LNCAP (cell line): ENCODE data around the gene RABGEF1.
A peak's percentile ranks its signal among the peaks of the same experiment; 100 is the strongest.

Experiments
- TF ChIP-seq, protein P1 (sequence below): fragments of 450-650 bp; IDR thresholded peaks from 2 replicates; pipeline ENCODE4 v1.5.1; 2017; ENCODE audit warnings: mild to moderate bottlenecking

RABGEF1 gene

DNA sequence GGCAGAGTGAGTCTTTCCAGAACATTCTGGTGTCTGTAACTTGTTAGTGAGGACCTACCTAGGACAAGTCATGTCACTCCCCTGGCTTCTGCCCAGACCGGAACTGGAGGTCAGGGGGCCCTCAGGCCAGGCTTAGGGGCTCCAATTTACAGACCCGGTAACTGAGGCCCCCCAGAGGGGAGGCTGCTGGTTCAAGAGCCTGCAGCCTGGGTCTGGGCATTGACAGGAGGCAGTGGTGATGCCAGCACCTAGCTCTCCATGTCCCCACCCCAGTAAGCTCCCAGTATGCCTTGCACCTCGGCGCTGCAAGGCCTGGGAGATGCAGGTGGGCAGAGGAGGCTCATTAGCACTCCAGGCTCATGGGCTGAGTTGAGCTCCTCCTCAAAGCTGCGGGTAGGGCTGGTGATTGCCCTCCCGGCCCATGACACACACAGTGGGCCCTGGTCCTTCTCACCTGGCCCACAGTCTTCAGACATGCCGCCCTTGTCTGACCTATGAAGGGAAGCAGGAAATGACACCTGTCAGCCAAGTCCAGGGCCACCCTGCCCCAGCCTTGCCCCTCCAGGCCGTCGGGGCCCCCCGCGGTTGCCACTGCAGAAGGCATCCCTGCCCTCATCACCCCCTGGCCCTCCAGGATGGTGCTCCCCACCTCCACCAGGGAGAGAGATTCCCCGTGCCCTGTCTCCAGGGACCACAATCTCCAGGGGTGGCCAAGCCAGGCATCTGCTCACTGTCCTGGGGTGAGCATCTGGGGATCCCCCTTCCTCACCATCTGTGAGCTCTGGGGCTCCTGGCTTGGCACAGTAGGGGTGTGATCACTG is 92.2 kb downstream of the RABGEF1 start:
- TF ChIP-seq, protein P1, sequence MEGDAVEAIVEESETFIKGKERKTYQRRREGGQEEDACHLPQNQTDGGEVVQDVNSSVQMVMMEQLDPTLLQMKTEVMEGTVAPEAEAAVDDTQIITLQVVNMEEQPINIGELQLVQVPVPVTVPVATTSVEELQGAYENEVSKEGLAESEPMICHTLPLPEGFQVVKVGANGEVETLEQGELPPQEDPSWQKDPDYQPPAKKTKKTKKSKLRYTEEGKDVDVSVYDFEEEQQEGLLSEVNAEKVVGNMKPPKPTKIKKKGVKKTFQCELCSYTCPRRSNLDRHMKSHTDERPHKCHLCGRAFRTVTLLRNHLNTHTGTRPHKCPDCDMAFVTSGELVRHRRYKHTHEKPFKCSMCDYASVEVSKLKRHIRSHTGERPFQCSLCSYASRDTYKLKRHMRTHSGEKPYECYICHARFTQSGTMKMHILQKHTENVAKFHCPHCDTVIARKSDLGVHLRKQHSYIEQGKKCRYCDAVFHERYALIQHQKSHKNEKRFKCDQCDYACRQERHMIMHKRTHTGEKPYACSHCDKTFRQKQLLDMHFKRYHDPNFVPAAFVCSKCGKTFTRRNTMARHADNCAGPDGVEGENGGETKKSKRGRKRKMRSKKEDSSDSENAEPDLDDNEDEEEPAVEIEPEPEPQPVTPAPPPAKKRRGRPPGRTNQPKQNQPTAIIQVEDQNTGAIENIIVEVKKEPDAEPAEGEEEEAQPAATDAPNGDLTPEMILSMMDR = no peak

DNA sequence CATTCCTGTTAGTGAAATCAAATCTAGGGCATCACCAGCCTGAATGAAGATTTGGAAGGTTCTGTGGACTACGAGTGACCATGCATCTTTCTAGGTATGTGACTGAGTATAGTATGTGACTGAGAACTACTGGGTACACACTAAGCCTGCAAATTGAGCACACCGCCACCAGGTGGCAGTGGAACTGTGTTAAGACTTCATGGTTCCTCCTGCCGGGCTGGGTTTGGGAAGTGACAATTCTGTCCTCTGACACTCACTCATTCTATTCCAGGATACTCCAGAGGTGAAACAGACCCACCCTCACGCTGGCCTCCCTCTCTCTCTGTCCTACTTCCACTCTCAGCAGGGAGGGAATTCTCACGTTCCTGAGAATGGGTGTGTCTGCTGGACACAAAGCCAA is 96.5 kb downstream of the RABGEF1 start:
- TF ChIP-seq, protein P1 = peak; percentile 61

DNA sequence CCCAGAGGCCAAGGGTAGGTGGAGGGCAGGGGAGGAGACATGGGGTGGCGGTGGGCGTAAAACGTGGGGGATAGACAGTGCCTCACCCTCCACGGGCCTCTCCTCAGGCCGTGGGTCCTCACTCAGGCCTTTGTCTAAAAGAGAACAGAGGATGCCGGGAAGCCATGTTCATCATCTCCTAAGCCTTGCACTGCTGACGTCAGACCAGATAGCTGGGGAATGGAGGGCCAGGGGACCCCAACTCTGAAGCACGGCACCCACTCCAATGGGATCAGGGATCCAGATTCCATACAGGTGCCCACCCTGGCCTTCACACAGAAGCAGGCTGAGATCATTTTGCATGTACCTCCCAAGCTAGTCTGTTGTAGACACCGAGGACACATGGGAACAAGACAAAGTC is 97.1 kb downstream of the RABGEF1 start:
- TF ChIP-seq, protein P1 = no peak

DNA sequence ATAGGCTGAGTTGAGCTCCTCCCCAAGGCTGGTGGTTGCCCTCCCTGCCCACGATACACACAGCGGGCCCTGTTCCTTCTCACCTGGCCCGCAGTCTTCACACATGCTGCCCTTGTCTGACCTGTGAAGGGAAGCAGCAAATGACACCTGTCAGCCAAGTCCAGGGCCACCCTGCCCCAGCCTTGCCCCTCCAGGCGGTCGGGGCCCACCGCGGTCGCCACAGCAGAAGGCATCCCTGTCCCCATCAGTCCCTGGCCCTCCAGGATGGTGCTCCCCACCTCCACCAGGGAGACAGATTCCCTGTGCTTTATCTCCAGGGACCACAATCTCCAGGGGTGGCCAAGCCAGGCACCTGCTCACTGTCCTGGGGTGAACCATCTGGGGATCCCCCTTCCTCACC is 99.3 kb downstream of the RABGEF1 start:
- TF ChIP-seq, protein P1 = no peak

DNA sequence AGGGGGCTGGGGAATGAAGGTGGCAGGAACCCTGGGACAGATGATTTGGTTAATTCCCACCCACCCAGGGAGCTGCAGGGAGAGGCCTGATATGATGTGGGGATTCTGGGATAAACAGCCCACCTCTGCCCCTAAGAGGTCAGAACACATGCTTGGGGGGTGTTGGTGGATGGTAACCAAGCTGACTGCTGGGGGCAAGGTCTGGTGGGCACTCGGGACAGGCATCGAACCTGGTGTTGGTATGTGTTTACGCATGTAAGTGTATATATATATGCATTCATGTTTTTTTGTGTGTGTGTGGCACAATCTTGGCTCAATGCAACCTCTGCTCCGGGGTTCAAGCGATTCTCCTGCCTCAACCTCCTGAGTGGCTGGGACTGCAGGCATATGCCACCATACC is 99.8 kb downstream of the RABGEF1 start:
- TF ChIP-seq, protein P1 = no peak

DNA sequence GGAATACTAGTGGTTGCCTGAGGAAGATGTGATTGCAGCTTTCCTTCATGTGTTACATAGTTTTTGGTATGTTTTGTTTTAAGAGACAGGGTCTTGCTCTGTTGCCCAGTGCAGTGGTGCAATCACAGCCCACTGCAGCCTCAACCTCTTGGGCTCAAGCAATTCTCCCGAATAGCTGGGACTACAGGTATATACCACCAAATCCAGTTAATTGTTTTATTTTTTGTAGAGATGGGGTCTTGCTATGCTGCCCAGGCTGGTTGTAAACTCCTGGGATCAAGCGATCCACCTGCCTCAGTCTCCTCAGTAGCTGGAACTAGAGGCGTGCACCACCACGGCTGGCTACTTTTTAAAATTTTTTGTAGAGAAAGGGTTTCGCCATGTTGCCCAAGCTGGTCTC is 101.4 kb downstream of the RABGEF1 start:
- TF ChIP-seq, protein P1 = no peak

DNA sequence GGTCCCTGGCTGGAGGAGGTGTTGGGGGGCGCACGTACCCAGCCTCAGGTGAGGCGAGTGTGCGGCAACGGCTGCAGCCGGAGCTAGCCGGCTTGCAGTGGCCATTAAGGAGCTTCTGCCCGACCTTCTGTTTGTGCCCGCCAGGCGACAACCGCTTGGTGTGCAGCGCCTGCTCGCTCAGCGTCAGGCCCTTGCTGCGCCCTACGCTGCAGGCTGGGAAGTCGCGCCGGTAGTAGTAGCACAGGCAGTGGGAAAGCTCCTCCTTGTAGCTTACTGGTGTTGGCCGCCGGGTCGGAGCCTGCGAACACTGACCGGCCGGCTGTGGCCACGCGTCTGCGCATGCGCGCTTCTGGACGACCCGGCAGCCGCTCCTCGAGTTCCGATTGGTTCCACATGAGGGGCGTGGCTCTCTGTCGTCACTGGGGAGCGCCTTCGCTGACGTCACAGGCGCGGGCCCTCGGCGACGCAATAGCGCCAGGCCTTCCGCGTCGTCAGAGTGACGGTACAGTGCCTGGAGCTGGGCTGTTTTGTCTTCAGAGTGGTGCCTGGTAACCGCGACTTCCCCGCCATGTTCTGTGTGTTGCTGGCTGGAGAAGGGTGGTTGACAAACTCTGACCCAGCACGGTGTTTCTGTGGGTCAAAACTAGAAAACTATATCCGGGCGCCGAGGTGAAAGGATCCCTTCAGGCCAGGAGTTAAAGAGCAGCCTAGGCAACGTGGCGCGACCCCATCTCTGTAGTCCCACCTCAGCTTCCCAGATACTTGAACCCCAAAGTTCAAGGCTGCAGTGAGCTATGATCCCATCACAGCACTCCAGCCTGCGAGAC is 104.2 kb downstream of the RABGEF1 start:
- TF ChIP-seq, protein P1 = no peak
